ENCODE measurements around the gene TUBB2B.

DNA sequence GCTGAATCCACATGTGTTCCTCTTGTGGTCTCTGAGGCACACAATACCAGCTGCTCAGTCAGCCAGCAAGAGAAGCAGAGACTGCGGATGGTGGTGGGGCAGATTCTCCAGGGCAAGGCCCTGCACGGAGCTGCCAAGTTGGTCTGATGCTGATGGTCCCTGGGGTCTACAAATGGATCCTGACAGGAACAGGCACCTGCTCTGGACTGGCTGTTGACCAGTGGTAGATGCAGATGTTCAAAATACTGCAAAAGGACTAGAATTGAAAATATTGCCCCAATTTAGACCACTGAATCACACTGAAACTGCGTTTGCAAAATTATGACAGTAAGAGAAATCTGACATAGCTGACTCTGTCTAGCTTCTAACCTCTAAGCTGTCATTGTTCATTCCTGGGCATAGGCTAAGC is 40.5 kb downstream of the TUBB2B start:
- TF ChIP-seq FOXM1 (IDR thresholded peaks at IDR 0.05; ENCODE audit: borderline replicate concordance) = no peak
- TF ChIP-seq FOXK2 (IDR thresholded peaks at IDR 0.05) = no peak
- TF ChIP-seq ELF4 (IDR thresholded peaks at IDR 0.05) = no peak
- no peak for TF ChIP-seq ARNT (IDR thresholded peaks at IDR 0.05)
- TF ChIP-seq FOXA1 (IDR thresholded peaks at IDR 0.05) = no peak
